K562 (cell line): ENCODE results near the gene HOXD4. TPM values are rescaled to one million over a fixed set of nuclear protein-coding genes. Genes with fewer than 3 reads are reported as not detected.

Source experiments
- ATAC-seq: fragments of 200-7000 bp; cut with Tn5 transposase; 3 replicates; pipeline ENCODE4 v1.9.1; 2020; ENCODE audit warnings: moderate library complexity
- BruUV-seq: library from RNA; stranded (reverse); fragments of 400-500 nt; replicated peaks from 2 replicates; lab custom pipeline; 2021; lab: Mats Ljungman, UMichigan
- CTCF ChIA-PET: fragments of 300-600 bp; formaldehyde crosslinking; extraction: SDS; loops from one replicate; lab custom pipeline; 2021; ENCODE audit warnings: low intra/inter-chr PET ratio; lab: Yijun Ruan, JAX
- POLR2A ChIA-PET: fragments of 300-600, 350-650 bp; sonication (Branson Sonifier 250); formaldehyde crosslinking; extraction: SDS; loops from one replicate; lab custom pipeline; 2021; ENCODE audit warnings: antibody characterized with exemption, inconsistent platforms; lab: Yijun Ruan, JAX
- DNase-seq, 4 experiments: peaks; one replicate each; pipeline versions ENCODE4 v3.0.0 to v3.0.0-alpha.2; 2011 to 2018; ENCODE audit warnings: low spot score in 3 of 4, mixed read lengths in 3 of 4; ENCODE audit errors: extremely low read depth in 1 of 4
- FAIRE-seq: peaks from 2 replicates; lab custom pipeline; 2011; peaks lifted over from hg19 to GRCh38; lab: Jason Lieb, UNC
- H2AFZ ChIP-seq: 2 replicates; pipeline ENCODE4 v1.6.0; 2011; ENCODE audit warnings: low read depth, low read length, control low read depth, inconsistent platforms
- H3K27ac ChIP-seq: fragments of 200-600 bp; 3 replicates; pipeline ENCODE4 v1.8.0; 2011; ENCODE audit warnings: low read depth, mild to moderate bottlenecking, control low read depth, inconsistent platforms, low read length, moderate library complexity, mixed read lengths; ENCODE audit errors: extremely low read depth
- H3K27me3 ChIP-seq, 2 experiments: fragments of 300-600 bp in 1 of 2; 2 replicates in 1 of 2; 3 replicates in 1 of 2; pipeline versions ENCODE4 v1.6.0 to v1.8.0; 2011; ENCODE audit warnings: inconsistent platforms in 2 of 2, low read length in 2 of 2, mild to moderate bottlenecking in 1 of 2, mixed read lengths in 1 of 2, moderate library complexity in 1 of 2; ENCODE audit not compliant: control insufficient read depth in 2 of 2, insufficient read depth in 2 of 2
- H3K36me3 ChIP-seq: fragments of 300-600 bp; 3 replicates; pipeline ENCODE4 v1.8.0; 2011; ENCODE audit warnings: mild to moderate bottlenecking, low read length, inconsistent platforms; ENCODE audit not compliant: control insufficient read depth, insufficient read depth
- H3K4me1 ChIP-seq, 2 experiments: fragments of 200-600 bp in 1 of 2; replicated peaks in 1 of 2; 2 replicates in 1 of 2; 3 replicates in 1 of 2; pipeline versions ENCODE4 v1.5.1 to v1.8.0; 2011; ENCODE audit warnings: inconsistent platforms in 2 of 2, low read length in 2 of 2, mild to moderate bottlenecking in 1 of 2, mixed read lengths in 1 of 2, moderate library complexity in 1 of 2; ENCODE audit not compliant: control insufficient read depth in 2 of 2, insufficient read depth in 2 of 2
- H3K4me2 ChIP-seq: 2 replicates; pipeline ENCODE4 v1.6.1; 2011; ENCODE audit warnings: low read length, control low read depth, inconsistent platforms, mixed read lengths; ENCODE audit not compliant: insufficient read depth
- H3K4me3 ChIP-seq: fragments of 200-600 bp; sonication (generic), shearing (Covaris generic); 2 replicates; pipeline ENCODE4 v1.5.1; 2016; ENCODE audit warnings: control low read depth, inconsistent platforms
- H3K79me2 ChIP-seq: fragments of 200-600 bp; 3 replicates; pipeline ENCODE4 v1.8.0; 2011; ENCODE audit warnings: low read length, inconsistent platforms; ENCODE audit not compliant: control insufficient read depth, insufficient read depth
- H3K9ac ChIP-seq, 2 experiments: 2 replicates each; pipeline versions ENCODE4 v1.6.0 to v1.6.1; 2011; ENCODE audit warnings: low read depth in 2 of 2, low read length in 2 of 2, control low read depth in 1 of 2, inconsistent platforms in 1 of 2, mild to moderate bottlenecking in 1 of 2, mixed read lengths in 1 of 2; ENCODE audit not compliant: insufficient read depth in 1 of 2
- H3K9me1 ChIP-seq: one replicate; pipeline ENCODE4 v1.6.0; 2011; ENCODE audit warnings: inconsistent platforms, mild to moderate bottlenecking, low read length, moderate library complexity; ENCODE audit not compliant: control insufficient read depth, insufficient read depth
- H3K9me3 ChIP-seq: replicated peaks from 2 replicates; pipeline ENCODE4 v1.5.1; 2011; ENCODE audit warnings: low read depth, low read length, inconsistent platforms; ENCODE audit not compliant: control insufficient read depth, insufficient read depth
- H4K20me1 ChIP-seq: replicated peaks from 2 replicates; pipeline ENCODE4 v1.6.1; 2011; ENCODE audit warnings: low read length, inconsistent platforms, mixed read lengths; ENCODE audit not compliant: control insufficient read depth, insufficient read depth
- CBFB ChIP-seq: sonication (generic); formaldehyde crosslinking; IDR thresholded peaks from 2 replicates; pipeline ENCODE4 v1.4.0; 2020; ENCODE audit warnings: mild to moderate bottlenecking, missing genetic modification reagents
- COPS2 ChIP-seq: fragments of 450-650 bp; conservative IDR thresholded peaks from 2 replicates; pipeline ENCODE4 v1.6.1; 2016; ENCODE audit warnings: mild to moderate bottlenecking, moderate library complexity
- CREB1 ChIP-seq, 2 experiments: sonication (generic) in 1 of 2; formaldehyde crosslinking in 1 of 2; IDR thresholded peaks; 2 replicates each; pipeline versions ENCODE4 v1.6.1 to v1.8.0; 2012 to 2022; ENCODE audit warnings: inconsistent platforms in 1 of 2, mild to moderate bottlenecking in 1 of 2, missing genetic modification reagents in 1 of 2, moderate library complexity in 1 of 2
- FOXA3 ChIP-seq, 2 experiments: fragments of 450-650 bp in 1 of 2; sonication (generic) in 1 of 2; formaldehyde crosslinking; IDR thresholded peaks in 1 of 2; conservative IDR thresholded peaks in 1 of 2; 2 replicates each; pipeline versions ENCODE4 v1.4.0 to v1.8.0; 2020 to 2022; ENCODE audit warnings: mild to moderate bottlenecking in 2 of 2, missing genetic modification reagents in 1 of 2
- HCFC1 ChIP-seq: IDR thresholded peaks from 2 replicates; pipeline ENCODE4 v1.6.1; 2012; ENCODE audit warnings: low read depth, low read length, improper control_type of control experiment
- HNRNPK ChIP-seq: fragments of 200-400 bp; formaldehyde crosslinking; IDR thresholded peaks from one replicate; pipeline ENCODE4 v1.6.1; 2018; ENCODE audit warnings: mild to moderate bottlenecking, low read depth, low read length; ENCODE audit not compliant: poor library complexity, severe bottlenecking
- JUN ChIP-seq, 2 experiments: sonication (generic) in 1 of 2; formaldehyde crosslinking in 1 of 2; IDR thresholded peaks; 2 replicates each; pipeline versions ENCODE4 v1.6.1 to v1.8.0; 2012 to 2022; ENCODE audit warnings: borderline replicate concordance in 2 of 2, mild to moderate bottlenecking in 2 of 2, improper control_type of control experiment in 1 of 2, low read depth in 1 of 2, low read length in 1 of 2, missing genetic modification reagents in 1 of 2
- MAFK ChIP-seq: IDR thresholded peaks from 2 replicates; pipeline ENCODE4 v1.6.1; 2011; ENCODE audit warnings: low read length, improper control_type of control experiment
- MEF2D ChIP-seq: conservative IDR thresholded peaks from 2 replicates; pipeline ENCODE4 v1.6.1; 2016; ENCODE audit warnings: low read depth, missing genetic modification characterization, missing compliant biosample characterization
- NCOA6 ChIP-seq: fragments of 450-650 bp; IDR thresholded peaks from 2 replicates; pipeline ENCODE4 v1.6.1; 2017; ENCODE audit warnings: mild to moderate bottlenecking
- RCOR1 ChIP-seq, 2 experiments: IDR thresholded peaks; 2 replicates each; pipeline ENCODE4 v1.6.1; 2012; ENCODE audit warnings: low read depth in 2 of 2, low read length in 2 of 2, borderline replicate concordance in 1 of 2, improper control_type of control experiment in 1 of 2
- SREBF1 ChIP-seq: fragments of 150-350 bp; IDR thresholded peaks from 2 replicates; pipeline ENCODE4 v1.6.1; 2014; ENCODE audit warnings: antibody characterized with exemption, low read depth, low read length, borderline replicate concordance
- TAF15 ChIP-seq: fragments of 200-400 bp; formaldehyde crosslinking; IDR thresholded peaks from 2 replicates; pipeline ENCODE4 v1.6.1; 2017; ENCODE audit warnings: mild to moderate bottlenecking, low read depth, low read length, moderate library complexity
- ZNF133 ChIP-seq: fragments of 250-450 bp; sonication (Bioruptor Pico); IDR thresholded peaks from 2 replicates; pipeline ENCODE4 v1.4.0; 2020; ENCODE audit warnings: mild to moderate bottlenecking
- WGBS: fragments of 100-300 bp; shearing (Covaris generic); methylation state at CpG from one replicate; pipeline ENCODE4 v1.1.6; 2016; ENCODE audit warnings: low coverage, mixed read lengths; ENCODE audit not compliant: insufficient coverage; ENCODE audit errors: missing lambda C conversion rate; 5-methylcytosine and 5-hydroxymethylcytosine counted together
- in situ Hi-C: fragments of 300-500 bp; cut with MboI; formaldehyde crosslinking; loops from 4 replicates; pipeline ENCODE4 v1.15.0; 2018; ENCODE audit warnings: inconsistent platforms, mixed read lengths
- intact Hi-C: fragments of 100-400 bp; cut with micrococcal nuclease; formaldehyde crosslinking; loops from 2 replicates; pipeline ENCODE4 v1.14.2; 2022
- polyA plus RNA-seq, 8 experiments: library from polyadenylated mRNA; depleted of rRNA in 4 of 8; stranded (reverse) in 5 of 8; unstranded in 3 of 8; fragments of >200 nt; fragmentation: Nextera tagmentation in 2 of 8; fragmentation: Illumina TruSeq in 1 of 8; extraction: Ambion mirVana in 2 of 8; extraction: Trizol in 1 of 8; gene quantifications; 2 replicates each; pipeline versions ENCODE4 v1.2.1 to v1.2.3, GENCODE V29; 2011 to 2014; ENCODE audit warnings: inconsistent platforms in 1 of 8, missing spikeins in 1 of 8
- total RNA-seq, 7 experiments: library from RNA; depleted of rRNA in 6 of 7; stranded (reverse); fragments of >200 nt in 6 of 7; fragmentation: Illumina TruSeq in 2 of 7; extraction: Trizol in 2 of 7; gene quantifications; 2 replicates each; pipeline versions ENCODE4 v1.2.1 to v1.2.3, GENCODE V29; 2011 to 2021; ENCODE audit warnings: low replicate concordance in 1 of 7
- TF ChIP-seq, protein P1 (sequence below): fragments of 250-450 bp; sonication (Bioruptor Pico); IDR thresholded peaks from 2 replicates; pipeline ENCODE4 v1.5.0; 2020; ENCODE audit warnings: mild to moderate bottlenecking
- TF ChIP-seq, protein P2 (sequence below): fragments of 200-800 bp; sonication (Bioruptor generic); IDR thresholded peaks from 2 replicates; pipeline ENCODE4 v1.6.1; 2017; ENCODE audit warnings: missing genetic modification characterization, missing compliant biosample characterization

HOXD4 gene
- total and polyA plus RNA-seq, 9 of the 15 experiments (the other 6 are each of a cell fraction or from before 2014, with no cell fraction given) = not detected

DNA sequence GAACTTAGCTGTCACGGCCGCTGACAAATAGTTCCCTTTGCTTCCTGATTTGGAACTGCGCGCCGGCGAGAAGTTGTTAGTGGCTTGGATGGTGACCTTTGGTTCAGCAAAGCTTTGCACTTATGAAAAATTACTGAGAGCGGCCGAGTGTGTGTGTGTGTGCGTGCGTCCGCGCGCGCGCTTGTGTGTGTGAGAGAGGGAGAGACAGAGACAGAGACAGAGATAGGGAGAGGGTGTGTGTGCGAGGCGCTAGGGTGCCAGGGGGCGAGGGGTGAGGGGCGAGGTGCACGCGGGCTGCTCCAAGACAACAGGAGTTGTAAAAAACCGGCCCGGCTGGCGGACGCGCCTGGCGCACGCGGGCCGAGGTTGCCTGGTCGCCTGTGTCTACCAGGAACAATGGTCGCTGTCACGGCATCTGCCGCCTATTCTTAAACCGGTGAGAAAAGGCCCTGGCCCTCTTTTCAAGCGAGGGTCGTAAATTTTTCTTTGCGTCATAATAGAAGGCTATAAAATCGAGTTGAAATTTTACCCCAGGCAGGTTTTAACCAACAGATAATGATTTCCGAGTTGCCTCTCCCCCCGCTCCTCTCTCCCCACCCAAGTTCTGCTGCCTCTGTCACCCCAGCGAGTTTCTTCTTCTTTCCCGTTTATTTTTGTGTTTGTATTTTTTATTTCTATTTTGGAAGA is 6.3 kb downstream of the HOXD4 start:
- Histone ChIP-seq H3K9ac (no peak overlapping the region), H3K27ac (no peak overlapping the region), H3K79me2 (no peaks in the 10 kb centered on the region), H3K9me3 (no peaks in the 10 kb centered on the region), H3K9me1 (no peaks in the 10 kb centered on the region), H3K4me3 (no peak overlapping the region), H2AFZ (no peak overlapping the region), H3K36me3 (no peaks in the 10 kb centered on the region), H4K20me1 (peaks cover 8% of the 10 kb centered on the region), H3K4me2 (no peak overlapping the region), H3K27me3 (peaks cover 68 to 73% of the 10 kb centered on the region in 2 experiments), H3K4me1 (peaks cover 0 to 18% of the 10 kb centered on the region in 2 experiments; a peak in 2 of 5 replicates)
- ChIA-PET POLR2A (interaction anchor here (0.6 kb wide), 1 partner anchor 28 kb away, joined by 3 read pairs; no protein-coding TSS in a partner anchor), CTCF (no interaction called here)
- intact Hi-C loops = no loop called here
- no TSS peak for BruUV-seq
- ATAC-seq (no peak), DNase-seq (no peak), FAIRE-seq (no peak)
- in situ Hi-C loops = no loop called here
- WGBS = 24% methylated on average over 41 of the region's 43 CpGs
- TF ChIP-seq TAF15 (no peak), FOXA3 (CRISPR knock-in tag; conservative IDR thresholded peaks at IDR 0.05 in 1 of 2, IDR thresholded peaks at IDR 0.05 in 1 of 2) (no peak), HNRNPK (no peak), MAFK (no peak), COPS2 (no peak), NCOA6 (no peak), ZNF133 (no peak), CREB1 (IDR thresholded peaks at IDR 0.05) (no peak), CREB1 (CRISPR knock-in tag; IDR thresholded peaks at IDR 0.05) (no peak), HCFC1 (no peak), RCOR1 (IDR thresholded peaks at IDR 0.05; ENCODE audit: borderline replicate concordance in 1 of 2, low read depth in 2 of 2, low read length in 2 of 2) (no peak), JUN (IDR thresholded peaks at IDR 0.05; ENCODE audit: borderline replicate concordance, low read depth, low read length) (no peak), JUN (CRISPR knock-in tag; IDR thresholded peaks at IDR 0.05; ENCODE audit: borderline replicate concordance) (no peak), CBFB (no peak), SREBF1 (no peak), MEF2D (tag) (no peak)
- TF ChIP-seq, protein P1, sequence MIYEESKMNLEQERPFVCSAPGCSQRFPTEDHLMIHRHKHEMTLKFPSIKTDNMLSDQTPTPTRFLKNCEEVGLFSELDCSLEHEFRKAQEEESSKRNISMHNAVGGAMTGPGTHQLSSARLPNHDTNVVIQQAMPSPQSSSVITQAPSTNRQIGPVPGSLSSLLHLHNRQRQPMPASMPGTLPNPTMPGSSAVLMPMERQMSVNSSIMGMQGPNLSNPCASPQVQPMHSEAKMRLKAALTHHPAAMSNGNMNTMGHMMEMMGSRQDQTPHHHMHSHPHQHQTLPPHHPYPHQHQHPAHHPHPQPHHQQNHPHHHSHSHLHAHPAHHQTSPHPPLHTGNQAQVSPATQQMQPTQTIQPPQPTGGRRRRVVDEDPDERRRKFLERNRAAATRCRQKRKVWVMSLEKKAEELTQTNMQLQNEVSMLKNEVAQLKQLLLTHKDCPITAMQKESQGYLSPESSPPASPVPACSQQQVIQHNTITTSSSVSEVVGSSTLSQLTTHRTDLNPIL (CRISPR knock-in tag) = no peak
- TF ChIP-seq, protein P2, sequence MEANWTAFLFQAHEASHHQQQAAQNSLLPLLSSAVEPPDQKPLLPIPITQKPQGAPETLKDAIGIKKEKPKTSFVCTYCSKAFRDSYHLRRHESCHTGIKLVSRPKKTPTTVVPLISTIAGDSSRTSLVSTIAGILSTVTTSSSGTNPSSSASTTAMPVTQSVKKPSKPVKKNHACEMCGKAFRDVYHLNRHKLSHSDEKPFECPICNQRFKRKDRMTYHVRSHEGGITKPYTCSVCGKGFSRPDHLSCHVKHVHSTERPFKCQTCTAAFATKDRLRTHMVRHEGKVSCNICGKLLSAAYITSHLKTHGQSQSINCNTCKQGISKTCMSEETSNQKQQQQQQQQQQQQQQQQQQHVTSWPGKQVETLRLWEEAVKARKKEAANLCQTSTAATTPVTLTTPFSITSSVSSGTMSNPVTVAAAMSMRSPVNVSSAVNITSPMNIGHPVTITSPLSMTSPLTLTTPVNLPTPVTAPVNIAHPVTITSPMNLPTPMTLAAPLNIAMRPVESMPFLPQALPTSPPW (CRISPR knock-in tag) = no peak
